Natural killer cell (primary cell): ENCODE measurements around the gene IFITM10. TPM values are rescaled to one million over a fixed set of nuclear protein-coding genes. Genes with fewer than 3 reads are reported as not detected.

Experiments
- ATAC-seq, 3 donors: fragments of 150-1000 bp in 2 of 3; fragments of 200-7000 bp in 1 of 3; cut with Tn5 transposase; 1 replicate in 1 of 3; 2 replicates in 2 of 3; pipeline ENCODE4 v1.10.0; 2021; ENCODE audit warnings: mild to moderate bottlenecking in 2 of 3, moderate library complexity in 2 of 3
- DNase-seq, 2 donors: peaks; one replicate each; pipeline versions ENCODE4 v3.0.0 to v3.0.0-alpha.2; 2013 to 2021; ENCODE audit warnings: mixed read lengths in 1 of 2
- H3K27ac ChIP-seq: one replicate; pipeline ENCODE4 v1.5.1; 2013; ENCODE audit warnings: mild to moderate bottlenecking, low read length
- H3K27me3 ChIP-seq: one replicate; pipeline ENCODE4 v1.6.1; 2013; ENCODE audit warnings: low read length; ENCODE audit not compliant: control insufficient read depth, insufficient read depth
- H3K36me3 ChIP-seq: one replicate; pipeline ENCODE4 v1.6.1; 2013; ENCODE audit warnings: low read length; ENCODE audit not compliant: control insufficient read depth, insufficient read depth
- H3K4me1 ChIP-seq: one replicate; pipeline ENCODE4 v1.6.1; 2013; ENCODE audit warnings: low read length; ENCODE audit not compliant: control insufficient read depth, insufficient read depth
- H3K4me3 ChIP-seq: one replicate; pipeline ENCODE4 v1.5.1; 2013; ENCODE audit warnings: low read length
- H3K9me3 ChIP-seq: one replicate; pipeline ENCODE4 v1.6.1; 2013; ENCODE audit warnings: low read length; ENCODE audit not compliant: control insufficient read depth, insufficient read depth
- H3K27ac Mint-ChIP-seq, 2 donors: one replicate each; pipeline ENCODE4 v1.8.0; 2022; ENCODE audit warnings: mild to moderate bottlenecking in 2 of 2, mixed read lengths in 2 of 2, moderate library complexity in 1 of 2
- H3K27me3 Mint-ChIP-seq, 2 donors: one replicate each; pipeline ENCODE4 v1.8.0; 2022; ENCODE audit warnings: low read depth in 2 of 2, mixed read lengths in 2 of 2
- H3K36me3 Mint-ChIP-seq: one replicate; pipeline ENCODE4 v1.8.0; 2022; ENCODE audit warnings: mixed read lengths
- H3K4me1 Mint-ChIP-seq, 2 donors: one replicate each; pipeline ENCODE4 v1.8.0; 2022; ENCODE audit warnings: mixed read lengths in 2 of 2
- H3K4me3 Mint-ChIP-seq: one replicate; pipeline ENCODE4 v1.8.0; 2022; ENCODE audit warnings: mild to moderate bottlenecking, moderate library complexity, mixed read lengths
- H3K9me3 Mint-ChIP-seq, 2 donors: one replicate each; pipeline ENCODE4 v1.8.0; 2022; ENCODE audit warnings: mixed read lengths in 2 of 2
- WGBS: methylation state at CpG from one replicate; pipeline ENCODE4 v1.1.7; 2013; ENCODE audit warnings: missing lambda C conversion rate; ENCODE audit not compliant: insufficient coverage; 5-methylcytosine and 5-hydroxymethylcytosine counted together
- intact Hi-C: fragments of 100-400 bp; cut with micrococcal nuclease; formaldehyde crosslinking; loops from one replicate; pipeline ENCODE4 v1.14.2; 2022
- total RNA-seq, 4 donors: library from RNA; stranded (reverse); fragments of 120-200 nt in 1 of 4; gene quantifications; one replicate each; pipeline versions ENCODE4 v1.2.3 to v1.2.4, GENCODE V29; 2013 to 2022
- TF ChIP-seq, protein P1 (sequence below): fragments of 200-600 bp; IDR thresholded peaks from one replicate; pipeline ENCODE4 v1.8.0; 2022; ENCODE audit warnings: antibody characterized with exemption

Gene IFITM10
- total RNA-seq, 3 donors from 2014 or later (not counting 1 experiment from before 2014, with no cell fraction given) = 5.5 to 8.1 (median 6.5) TPM

- no peak for ATAC-seq
- Mint-ChIP-seq H3K36me3 (no peaks in the 10 kb centered on the region), H3K4me3 (peak overlapping the region; percentile 59), H3K4me1 (peaks cover 14 to 51% of the 10 kb centered on the region in 2 donors), H3K27ac (no peak overlapping the region), H3K9me3 (no peaks in the 10 kb centered on the region), H3K27me3 (peaks cover 0 to 13% of the 10 kb centered on the region in 2 donors)
- 96% methylated on average over 21 of the region's 21 CpGs for WGBS
- DNase-seq = no peak
- H3K27ac ChIP-seq = no peak overlapping the region
- no peaks in the 10 kb centered on the region for H3K36me3 ChIP-seq
- peaks cover 6% of the 10 kb centered on the region for H3K27me3 ChIP-seq
- TF ChIP-seq, protein P1, sequence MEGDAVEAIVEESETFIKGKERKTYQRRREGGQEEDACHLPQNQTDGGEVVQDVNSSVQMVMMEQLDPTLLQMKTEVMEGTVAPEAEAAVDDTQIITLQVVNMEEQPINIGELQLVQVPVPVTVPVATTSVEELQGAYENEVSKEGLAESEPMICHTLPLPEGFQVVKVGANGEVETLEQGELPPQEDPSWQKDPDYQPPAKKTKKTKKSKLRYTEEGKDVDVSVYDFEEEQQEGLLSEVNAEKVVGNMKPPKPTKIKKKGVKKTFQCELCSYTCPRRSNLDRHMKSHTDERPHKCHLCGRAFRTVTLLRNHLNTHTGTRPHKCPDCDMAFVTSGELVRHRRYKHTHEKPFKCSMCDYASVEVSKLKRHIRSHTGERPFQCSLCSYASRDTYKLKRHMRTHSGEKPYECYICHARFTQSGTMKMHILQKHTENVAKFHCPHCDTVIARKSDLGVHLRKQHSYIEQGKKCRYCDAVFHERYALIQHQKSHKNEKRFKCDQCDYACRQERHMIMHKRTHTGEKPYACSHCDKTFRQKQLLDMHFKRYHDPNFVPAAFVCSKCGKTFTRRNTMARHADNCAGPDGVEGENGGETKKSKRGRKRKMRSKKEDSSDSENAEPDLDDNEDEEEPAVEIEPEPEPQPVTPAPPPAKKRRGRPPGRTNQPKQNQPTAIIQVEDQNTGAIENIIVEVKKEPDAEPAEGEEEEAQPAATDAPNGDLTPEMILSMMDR = no peak
- intact Hi-C loops = no loop called here
- no peaks in the 10 kb centered on the region for H3K9me3 ChIP-seq
- H3K4me3 ChIP-seq = no peak overlapping the region
- H3K4me1 ChIP-seq = peaks cover 57% of the 10 kb centered on the region
Observed at GRCh38 chr11:1746956-1747752, 3.2 kb downstream of the IFITM10 start.

GRCh38 chr11:1746511-1746931 is 3.9 kb downstream of the IFITM10 start:
- H3K4me3 ChIP-seq = no peak overlapping the region
- 79% methylated on average over 22 of the region's 22 CpGs for WGBS
- intact Hi-C loops = no loop called here
- Mint-ChIP-seq H3K27me3 (peaks cover 0 to 13% of the 10 kb centered on the region in 2 donors), H3K4me3 (peak overlapping the region; percentile 7), H3K4me1 (peaks cover 14 to 45% of the 10 kb centered on the region in 2 donors), H3K36me3 (no peaks in the 10 kb centered on the region), H3K9me3 (no peaks in the 10 kb centered on the region), H3K27ac (no peak overlapping the region)
- H3K9me3 ChIP-seq = no peaks in the 10 kb centered on the region
- H3K27me3 ChIP-seq = peaks cover 6% of the 10 kb centered on the region
- no peaks in the 10 kb centered on the region for H3K36me3 ChIP-seq
- ATAC-seq = no peak
- H3K27ac ChIP-seq = no peak overlapping the region
- peaks cover 51% of the 10 kb centered on the region for H3K4me1 ChIP-seq
- TF ChIP-seq, protein P1 = no peak
- peak in 1 of 2 donors; percentile 15 for DNase-seq

GRCh38 chr11:1745701-1746320 is 4.6 kb downstream of the IFITM10 start:
- H3K4me3 ChIP-seq = no peak overlapping the region
- Mint-ChIP-seq H3K36me3 (no peaks in the 10 kb centered on the region), H3K4me3 (no peak overlapping the region), H3K27me3 (peaks cover 0 to 13% of the 10 kb centered on the region in 2 donors), H3K27ac (no peak overlapping the region), H3K4me1 (peaks cover 14 to 39% of the 10 kb centered on the region in 2 donors), H3K9me3 (no peaks in the 10 kb centered on the region)
- no peaks in the 10 kb centered on the region for H3K36me3 ChIP-seq
- no peak overlapping the region for H3K27ac ChIP-seq
- WGBS = 96% methylated on average over 14 of the region's 14 CpGs
- peaks cover 44% of the 10 kb centered on the region for H3K4me1 ChIP-seq
- intact Hi-C loops = no loop called here
- ATAC-seq (no peak), DNase-seq (no peak)
- peaks cover 6% of the 10 kb centered on the region for H3K27me3 ChIP-seq
- TF ChIP-seq, protein P1 = no peak
- no peaks in the 10 kb centered on the region for H3K9me3 ChIP-seq
